ENCODE results near the gene PTS.

The PTS gene

DNA sequence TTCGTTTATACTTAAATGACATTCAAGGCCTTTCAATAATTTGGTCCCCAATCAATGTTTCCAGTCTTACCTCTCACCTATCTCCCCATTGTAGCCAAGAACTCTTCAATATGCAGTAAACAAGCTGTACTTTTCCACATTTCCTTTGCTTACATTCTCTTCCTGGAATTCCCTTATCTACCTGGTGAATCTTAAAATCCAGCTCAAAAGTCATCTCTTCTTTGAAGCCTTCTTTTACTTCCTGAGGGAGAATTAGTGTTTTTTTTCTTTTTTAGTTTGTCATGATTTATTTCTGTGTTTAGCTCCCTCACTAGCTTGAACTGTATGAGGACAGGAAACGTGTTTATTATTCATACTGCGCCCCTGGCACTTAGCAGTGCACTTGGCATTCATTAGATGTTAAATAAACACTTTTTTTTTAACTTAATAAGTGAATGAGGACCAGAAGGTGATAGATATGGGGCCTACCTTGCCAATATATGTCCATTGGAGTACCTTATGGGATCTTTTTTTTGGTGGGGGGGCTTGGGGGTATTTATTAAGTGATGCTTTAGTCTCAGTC lies 4.9 kb upstream of the PTS start:
- TF ChIP-seq, protein P1, sequence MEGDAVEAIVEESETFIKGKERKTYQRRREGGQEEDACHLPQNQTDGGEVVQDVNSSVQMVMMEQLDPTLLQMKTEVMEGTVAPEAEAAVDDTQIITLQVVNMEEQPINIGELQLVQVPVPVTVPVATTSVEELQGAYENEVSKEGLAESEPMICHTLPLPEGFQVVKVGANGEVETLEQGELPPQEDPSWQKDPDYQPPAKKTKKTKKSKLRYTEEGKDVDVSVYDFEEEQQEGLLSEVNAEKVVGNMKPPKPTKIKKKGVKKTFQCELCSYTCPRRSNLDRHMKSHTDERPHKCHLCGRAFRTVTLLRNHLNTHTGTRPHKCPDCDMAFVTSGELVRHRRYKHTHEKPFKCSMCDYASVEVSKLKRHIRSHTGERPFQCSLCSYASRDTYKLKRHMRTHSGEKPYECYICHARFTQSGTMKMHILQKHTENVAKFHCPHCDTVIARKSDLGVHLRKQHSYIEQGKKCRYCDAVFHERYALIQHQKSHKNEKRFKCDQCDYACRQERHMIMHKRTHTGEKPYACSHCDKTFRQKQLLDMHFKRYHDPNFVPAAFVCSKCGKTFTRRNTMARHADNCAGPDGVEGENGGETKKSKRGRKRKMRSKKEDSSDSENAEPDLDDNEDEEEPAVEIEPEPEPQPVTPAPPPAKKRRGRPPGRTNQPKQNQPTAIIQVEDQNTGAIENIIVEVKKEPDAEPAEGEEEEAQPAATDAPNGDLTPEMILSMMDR (IDR thresholded peaks at IDR 0.05; ENCODE audit: low read depth, low read length) = no peak
- DNase-seq (ENCODE audit: extremely low read depth, low read depth) = no peak

DNA sequence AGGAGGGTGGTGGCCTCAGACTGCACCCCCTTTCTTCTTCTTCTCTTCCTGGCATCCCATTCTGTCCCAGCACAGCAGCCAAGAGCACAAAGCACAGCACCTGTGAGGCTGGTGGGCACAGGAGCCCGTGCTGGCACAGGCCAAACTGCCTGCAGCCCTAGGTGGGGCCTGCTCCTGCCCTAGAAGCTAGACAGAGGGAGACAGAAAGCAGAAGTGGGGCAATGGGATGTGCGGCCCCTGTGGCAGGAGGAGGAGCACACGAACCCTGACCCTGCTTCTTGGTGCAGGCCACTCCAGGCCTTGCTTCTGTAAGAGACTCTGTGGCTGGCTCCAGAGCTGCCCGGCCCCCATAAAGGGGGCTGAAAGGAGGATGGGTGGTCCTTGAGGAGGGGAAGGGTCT lies 3.9 kb upstream of the PTS start:
- no peak for DNase-seq (ENCODE audit: extremely low read depth, low read depth)
- TF ChIP-seq, protein P1 (IDR thresholded peaks at IDR 0.05; ENCODE audit: low read depth, low read length) = no peak

DNA sequence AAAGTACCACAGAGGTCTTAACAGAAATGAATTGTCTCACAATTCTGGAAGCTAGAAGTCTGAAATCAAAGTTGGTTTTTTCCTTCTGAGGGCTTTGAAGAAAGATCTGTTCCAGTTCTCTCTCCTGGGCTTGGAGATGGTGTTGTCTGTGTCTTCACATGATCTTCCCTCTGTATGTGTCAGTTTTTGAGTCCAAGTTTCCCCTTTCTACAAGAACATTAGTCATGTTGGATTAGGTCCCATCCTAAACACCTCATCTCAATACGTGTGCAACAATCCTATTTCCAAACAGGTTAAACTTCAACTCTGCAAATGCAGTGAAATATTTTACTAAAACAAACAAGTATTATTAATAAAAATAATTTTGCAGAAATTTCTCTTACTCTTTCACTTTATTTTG lies 3.1 kb upstream of the PTS start:
- TF ChIP-seq, protein P1 (IDR thresholded peaks at IDR 0.05; ENCODE audit: low read depth, low read length) = no peak
- no peak for DNase-seq (ENCODE audit: extremely low read depth, low read depth)

DNA sequence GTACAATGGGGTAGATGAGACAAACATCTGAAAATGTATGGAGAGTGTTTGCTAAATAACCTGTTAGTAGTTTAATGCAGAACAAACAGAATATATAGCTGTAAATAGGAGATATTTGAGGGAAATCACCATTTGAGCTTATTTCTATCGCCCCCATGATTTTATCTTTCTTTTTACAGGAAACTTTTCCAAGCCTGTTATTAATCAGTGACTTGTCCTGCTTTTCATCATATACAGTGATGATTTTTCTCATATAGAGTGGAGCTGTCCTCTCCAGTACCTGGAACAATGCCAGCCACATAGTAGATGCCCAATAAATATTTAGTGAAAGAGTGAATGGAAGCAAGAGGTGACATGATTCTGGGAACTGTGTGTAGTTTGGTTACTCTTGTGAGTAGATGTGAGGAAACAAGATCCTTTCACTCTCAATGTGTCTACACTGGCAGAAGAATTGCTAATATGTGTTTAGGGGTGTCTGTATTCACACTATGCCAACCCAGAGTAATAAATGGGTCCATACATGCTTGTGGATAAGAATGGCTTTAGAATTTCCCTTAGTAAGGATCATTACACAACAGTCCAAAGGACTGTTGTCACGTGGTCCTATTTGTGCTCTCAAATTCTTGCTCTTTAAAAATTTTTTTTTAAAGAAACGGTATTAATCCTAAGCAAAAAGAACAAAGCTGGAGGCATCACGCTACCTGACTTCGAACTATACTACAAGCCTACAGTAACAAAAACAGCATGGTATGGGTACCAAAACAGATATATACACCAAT lies 2.3 kb upstream of the PTS start:
- TF ChIP-seq, protein P1 (IDR thresholded peaks at IDR 0.05; ENCODE audit: low read depth, low read length) = no peak
- no peak for DNase-seq (ENCODE audit: extremely low read depth, low read depth)

DNA sequence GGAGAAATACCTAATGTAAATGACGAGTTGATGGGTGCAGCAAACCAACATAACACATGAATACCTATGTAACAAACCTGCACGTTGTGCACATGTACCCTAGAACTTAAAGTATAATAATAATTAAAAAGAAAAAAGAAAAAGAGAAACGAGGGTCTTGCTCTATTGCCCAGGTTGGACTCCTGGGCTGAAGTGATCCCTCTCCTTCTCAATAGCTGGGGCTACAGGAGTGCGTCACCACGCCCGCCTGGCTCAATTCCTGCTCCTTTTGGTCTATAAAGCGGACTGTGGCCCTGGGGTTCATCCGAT lies 521 bp upstream of the PTS start:
- no peak for DNase-seq (ENCODE audit: extremely low read depth, low read depth)
- TF ChIP-seq, protein P1 (IDR thresholded peaks at IDR 0.05; ENCODE audit: low read depth, low read length) = no peak

DNA sequence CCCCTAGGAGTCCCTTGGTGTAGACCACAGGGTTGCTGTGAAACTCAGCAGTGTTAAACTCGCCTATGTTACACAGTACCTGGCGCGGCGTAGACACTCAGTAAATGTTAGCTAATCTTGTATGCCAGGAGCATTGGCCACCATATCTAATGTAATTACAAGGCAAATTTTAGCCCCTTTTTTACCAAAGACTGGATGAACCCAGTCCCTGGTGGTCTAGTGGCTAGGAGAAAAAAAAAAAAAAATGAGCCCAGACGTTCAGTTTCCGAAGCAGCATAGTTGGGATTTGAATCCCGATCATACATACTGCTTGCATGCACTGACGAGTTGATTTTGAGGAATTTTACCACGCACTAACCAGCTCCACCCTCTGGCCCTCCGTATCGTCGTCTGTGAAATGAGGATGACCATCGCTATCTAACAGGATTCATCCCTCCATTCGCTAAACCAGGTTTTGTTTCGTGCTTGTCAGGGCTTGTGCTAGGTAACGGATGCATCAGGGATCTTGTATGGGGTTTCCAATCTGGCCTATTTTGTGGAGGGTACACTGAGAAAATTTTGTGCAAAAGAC lies 688 bp downstream of the PTS start:
- DNase-seq (ENCODE audit: extremely low read depth, low read depth) = no peak
- TF ChIP-seq, protein P1 (IDR thresholded peaks at IDR 0.05; ENCODE audit: low read depth, low read length) = no peak; the same call in 1 of the 2 replicates

DNA sequence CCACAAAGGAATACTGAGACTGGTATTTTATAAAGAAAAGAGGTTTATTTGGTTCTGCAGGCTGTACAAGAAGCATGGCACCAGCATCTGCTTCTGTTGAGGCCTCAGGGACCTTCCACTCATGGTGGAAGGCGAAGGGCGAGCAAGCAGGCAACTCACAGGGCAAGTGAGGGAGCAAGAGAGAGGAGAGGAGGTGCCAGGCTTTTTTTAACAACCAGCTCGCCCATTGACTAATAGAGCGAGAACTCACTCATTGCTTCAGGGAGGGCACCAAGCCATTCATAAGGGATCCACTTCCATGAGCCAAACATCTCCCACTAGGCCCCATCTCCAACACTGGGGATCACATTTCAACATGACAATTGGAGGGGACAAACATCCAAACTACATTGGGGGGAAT lies 1.2 kb downstream of the PTS start:
- TF ChIP-seq, protein P1 (IDR thresholded peaks at IDR 0.05; ENCODE audit: low read depth, low read length) = no peak
- DNase-seq (ENCODE audit: extremely low read depth, low read depth) = no peak

Measured in AG09319 (cell line).